ENCODE data around the gene SCAF8.
"Not testable (repeated sequence)": the region's sequence is repeated elsewhere in the genome, so short reads cannot be mapped to it uniquely, and the experiment has no call there.

The SCAF8 gene, protein sequence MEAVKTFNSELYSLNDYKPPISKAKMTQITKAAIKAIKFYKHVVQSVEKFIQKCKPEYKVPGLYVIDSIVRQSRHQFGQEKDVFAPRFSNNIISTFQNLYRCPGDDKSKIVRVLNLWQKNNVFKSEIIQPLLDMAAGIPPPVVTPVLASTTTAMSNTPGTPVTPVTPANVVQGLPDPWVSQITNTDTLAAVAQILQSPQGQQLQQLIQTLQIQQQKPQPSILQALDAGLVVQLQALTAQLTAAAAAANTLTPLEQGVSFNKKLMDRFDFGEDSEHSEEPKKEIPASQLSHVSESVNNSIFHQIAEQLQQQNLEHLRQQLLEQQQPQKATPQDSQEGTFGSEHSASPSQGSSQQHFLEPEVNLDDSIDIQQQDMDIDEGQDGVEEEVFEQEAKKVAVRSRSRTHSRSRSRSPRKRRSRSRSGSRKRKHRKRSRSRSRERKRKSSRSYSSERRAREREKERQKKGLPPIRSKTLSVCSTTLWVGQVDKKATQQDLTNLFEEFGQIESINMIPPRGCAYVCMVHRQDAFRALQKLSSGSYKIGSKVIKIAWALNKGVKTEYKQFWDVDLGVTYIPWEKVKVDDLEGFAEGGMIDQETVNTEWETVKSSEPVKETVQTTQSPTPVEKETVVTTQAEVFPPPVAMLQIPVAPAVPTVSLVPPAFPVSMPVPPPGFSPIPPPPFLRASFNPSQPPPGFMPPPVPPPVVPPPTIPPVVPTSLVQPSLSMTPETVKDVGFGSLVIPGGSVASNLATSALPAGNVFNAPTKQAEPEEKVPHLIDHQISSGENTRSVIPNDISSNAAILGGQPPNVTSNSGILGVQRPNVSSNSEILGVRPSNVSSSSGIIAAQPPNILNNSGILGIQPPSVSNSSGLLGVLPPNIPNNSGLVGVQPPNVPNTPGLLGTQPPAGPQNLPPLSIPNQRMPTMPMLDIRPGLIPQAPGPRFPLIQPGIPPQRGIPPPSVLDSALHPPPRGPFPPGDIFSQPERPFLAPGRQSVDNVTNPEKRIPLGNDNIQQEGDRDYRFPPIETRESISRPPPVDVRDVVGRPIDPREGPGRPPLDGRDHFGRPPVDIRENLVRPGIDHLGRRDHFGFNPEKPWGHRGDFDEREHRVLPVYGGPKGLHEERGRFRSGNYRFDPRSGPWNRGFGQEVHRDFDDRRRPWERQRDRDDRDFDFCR (N-terminal part only)

GRCh38 chr6:154733183-154733625 is at the start of gene SCAF8:
Gene SCAF8 (plus strand): TSS chr6:154733416. CDS start chr6:154733901, 485 bp downstream.
- peak; percentile 55 to 86 (median 76) for DNase-seq (ENCODE audit: low read depth in 3 of 3, low spot score in 1 of 3)

GRCh38 chr6:154683756-154684523 is 49.3 kb upstream of the SCAF8 start:
- DNase-seq (ENCODE audit: low read depth in 3 of 3, low spot score in 1 of 3), result no peak

- no peak for DNase-seq (ENCODE audit: low read depth in 3 of 3, low spot score in 1 of 3)
Measured at GRCh38 chr6:154686162-154686561, 47.1 kb upstream of the SCAF8 start.

- no peak for DNase-seq (ENCODE audit: low read depth in 3 of 3, low spot score in 1 of 3)
Measured at GRCh38 chr6:154689493-154690255, 43.5 kb upstream of the SCAF8 start.

- no peak for DNase-seq (ENCODE audit: low read depth in 3 of 3, low spot score in 1 of 3)
Measured at GRCh38 chr6:154690857-154691256, 42.4 kb upstream of the SCAF8 start.

- DNase-seq (ENCODE audit: low read depth in 3 of 3, low spot score in 1 of 3), result no peak
Measured at GRCh38 chr6:154696661-154697060, 36.6 kb upstream of the SCAF8 start.

- DNase-seq (ENCODE audit: low read depth in 3 of 3, low spot score in 1 of 3), result no peak
Measured at GRCh38 chr6:154703124-154703523, 30.1 kb upstream of the SCAF8 start.

DNA sequence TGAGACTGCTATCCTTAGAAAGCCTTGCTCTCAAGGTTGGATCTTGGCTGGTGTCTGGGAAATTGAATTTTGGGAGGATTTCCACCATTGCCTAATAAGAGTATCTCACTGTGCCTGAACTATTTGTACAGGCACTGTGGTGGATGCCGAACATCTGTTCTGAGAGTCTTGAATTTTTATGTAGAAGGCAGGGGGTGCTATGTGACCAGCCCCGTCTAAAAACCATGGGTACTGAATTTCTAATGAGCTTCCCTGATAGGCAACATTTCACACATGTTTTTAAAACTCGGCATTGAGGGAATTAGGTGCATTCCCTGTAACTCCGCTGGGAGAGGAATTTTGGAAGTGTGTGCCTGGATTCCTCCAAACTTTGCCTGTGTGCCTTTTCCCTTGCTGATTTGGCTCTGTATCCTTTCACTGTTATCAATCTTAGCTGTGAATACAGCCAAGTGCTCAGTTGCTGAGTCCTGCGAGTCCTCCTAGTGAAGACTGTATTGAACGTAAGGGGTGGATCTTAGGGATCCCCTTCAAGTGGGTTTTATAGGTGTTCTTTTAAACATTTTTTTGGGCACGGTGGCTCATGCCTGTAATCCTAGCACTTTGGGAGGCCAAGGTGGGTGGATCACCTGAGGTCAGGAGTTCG is 27.6 kb upstream of the SCAF8 start:
- DNase-seq (ENCODE audit: low read depth in 3 of 3, low spot score in 1 of 3), result no peak

DNA sequence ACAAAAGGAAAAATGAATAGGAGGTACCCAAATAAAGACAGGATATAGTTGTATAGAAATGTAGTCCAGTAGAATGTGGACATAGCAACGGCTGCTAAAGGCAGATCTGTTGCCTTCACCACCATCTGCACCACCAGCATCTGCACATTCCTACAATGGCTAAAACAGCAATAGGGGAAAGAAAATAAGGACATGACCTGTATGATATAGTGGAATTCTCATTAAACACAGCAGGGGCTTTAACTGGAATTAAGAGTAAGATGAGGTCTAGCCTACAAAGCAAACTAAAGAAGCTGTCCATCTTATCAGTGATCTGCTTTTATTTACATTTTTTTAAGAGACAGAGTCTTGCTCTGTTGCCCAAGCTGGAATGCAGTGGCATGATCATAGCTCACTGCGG is 26.8 kb upstream of the SCAF8 start:
- no peak for DNase-seq (ENCODE audit: low read depth in 3 of 3, low spot score in 1 of 3)

DNA sequence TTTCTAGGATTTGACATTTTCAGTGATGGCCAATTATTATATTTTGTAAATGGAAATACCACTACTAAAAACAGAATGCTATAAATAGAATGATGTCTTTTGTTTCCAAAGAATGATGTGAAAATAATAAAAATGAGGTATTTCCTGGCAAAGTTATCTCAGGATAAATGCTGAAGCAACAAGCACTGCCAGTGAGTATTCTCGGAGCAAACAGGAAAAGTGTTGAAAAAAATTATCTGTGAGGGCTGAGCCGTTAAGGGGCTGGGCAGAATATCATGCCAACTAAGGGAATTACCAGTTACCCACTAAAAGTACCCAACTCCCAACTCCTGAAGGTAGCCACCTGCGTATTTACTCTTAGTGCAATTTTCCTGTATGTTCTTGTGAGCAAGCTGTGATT is 23.6 kb upstream of the SCAF8 start:
- DNase-seq (ENCODE audit: low read depth in 3 of 3, low spot score in 1 of 3), result no peak

GRCh38 chr6:154710689-154711088 is 22.5 kb upstream of the SCAF8 start:
- DNase-seq (ENCODE audit: low read depth in 3 of 3, low spot score in 1 of 3), result no peak

DNA sequence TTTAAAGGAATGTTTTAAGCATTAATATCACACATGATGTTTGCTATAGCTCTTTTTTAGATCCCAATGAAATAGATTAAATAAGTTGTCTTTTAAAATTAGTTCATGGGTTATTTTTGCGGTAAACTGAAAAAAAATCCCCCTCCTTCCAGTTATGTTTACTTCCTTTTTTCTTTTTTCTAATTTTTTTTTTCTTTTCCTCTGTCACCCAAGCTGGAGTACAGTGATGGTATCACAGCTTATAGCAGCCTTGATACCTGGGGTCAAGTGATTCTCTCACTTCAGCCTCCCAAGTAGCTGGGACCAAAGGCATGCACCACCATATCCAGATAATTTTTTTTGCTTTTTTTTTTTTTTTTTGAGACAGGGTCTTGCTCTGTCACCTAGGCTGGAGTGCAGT is 17.8 kb upstream of the SCAF8 start:
- DNase-seq (ENCODE audit: low read depth in 3 of 3, low spot score in 1 of 3), result no peak

DNA sequence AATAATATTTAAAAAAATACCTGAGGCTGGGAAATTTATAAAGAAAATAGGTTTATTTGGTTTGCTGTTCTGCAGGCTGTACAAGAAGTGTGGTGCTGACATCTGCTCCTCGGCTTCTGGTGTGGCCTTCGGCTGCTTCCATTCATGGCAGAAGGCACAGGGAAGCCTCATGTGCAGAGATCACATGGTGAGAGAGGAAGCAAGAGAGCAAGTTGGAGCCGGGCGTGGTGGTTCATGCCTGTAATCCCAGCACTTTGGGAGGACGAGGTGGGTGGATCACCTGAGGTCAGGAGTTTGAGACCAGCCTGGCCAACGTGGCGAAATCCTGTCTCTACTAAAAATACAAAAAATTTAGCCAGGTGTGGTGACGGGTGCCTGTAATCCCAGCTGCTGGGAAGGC is 16.9 kb upstream of the SCAF8 start:
- not testable (repeated sequence) for DNase-seq (ENCODE audit: low read depth in 3 of 3, low spot score in 1 of 3)

DNA sequence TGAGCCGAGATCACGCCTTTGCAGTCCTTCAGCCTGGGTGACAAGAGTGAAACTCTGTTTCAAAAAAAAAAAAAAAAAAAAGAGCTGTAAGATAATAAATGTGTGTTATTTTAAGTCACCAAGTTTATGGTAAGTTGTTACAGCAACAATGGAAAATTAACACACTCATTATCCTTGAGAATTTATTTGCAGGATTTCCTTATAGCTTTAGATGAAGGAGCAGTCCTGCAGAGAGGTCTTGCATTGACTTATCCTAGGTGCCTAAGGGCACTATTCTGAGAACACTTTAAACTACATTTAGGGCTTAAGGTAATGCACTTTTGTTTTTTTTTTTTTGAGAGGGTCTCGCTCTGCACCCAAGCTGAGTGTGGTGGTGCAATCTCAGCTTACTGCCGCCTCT is 13.8 kb upstream of the SCAF8 start:
- no peak for DNase-seq (ENCODE audit: low read depth in 3 of 3, low spot score in 1 of 3)

DNA sequence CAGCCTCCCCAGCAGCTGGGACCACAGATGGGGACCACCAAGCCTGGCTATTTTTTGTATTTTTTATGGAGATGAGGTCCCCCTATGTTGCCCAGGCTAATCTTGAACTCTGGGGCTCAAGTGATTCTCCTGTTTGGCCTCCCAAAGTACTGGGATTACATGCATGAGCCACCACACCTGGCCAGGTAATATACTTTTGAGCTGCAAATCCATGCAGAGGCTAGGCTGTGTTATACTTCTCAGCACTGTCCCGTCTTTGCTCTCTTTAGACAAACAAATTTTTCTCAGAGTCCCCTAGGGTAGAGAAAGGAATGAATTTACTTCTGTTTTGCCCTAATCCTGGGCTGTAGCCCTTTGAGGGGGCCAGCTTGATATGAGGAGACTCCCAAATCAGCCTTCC is 13.4 kb upstream of the SCAF8 start:
- no peak for DNase-seq (ENCODE audit: low read depth in 3 of 3, low spot score in 1 of 3)

GRCh38 chr6:154721460-154721859 is 11.8 kb upstream of the SCAF8 start:
- no peak for DNase-seq (ENCODE audit: low read depth in 3 of 3, low spot score in 1 of 3)

GRCh38 chr6:154726887-154727286 is 6.3 kb upstream of the SCAF8 start:
- DNase-seq (ENCODE audit: low read depth in 3 of 3, low spot score in 1 of 3), result no peak

GRCh38 chr6:154731296-154732218 is 1.7 kb upstream of the SCAF8 start:
- DNase-seq (ENCODE audit: low read depth in 3 of 3, low spot score in 1 of 3), result no peak

Data from stimulated activated CD4-positive, alpha-beta T cell treated with anti-CD3 and anti-CD28 coated beads, TNF-alpha, amount 100 ng/mL, for 1 hour (primary cell).